ENCODE results near the gene TTC13. TPM values are rescaled to one million over a fixed set of nuclear protein-coding genes. Genes with fewer than 3 reads are reported as not detected.

TTC13 gene
- total RNA-seq, 1 donor: 15.1 TPM

DNA sequence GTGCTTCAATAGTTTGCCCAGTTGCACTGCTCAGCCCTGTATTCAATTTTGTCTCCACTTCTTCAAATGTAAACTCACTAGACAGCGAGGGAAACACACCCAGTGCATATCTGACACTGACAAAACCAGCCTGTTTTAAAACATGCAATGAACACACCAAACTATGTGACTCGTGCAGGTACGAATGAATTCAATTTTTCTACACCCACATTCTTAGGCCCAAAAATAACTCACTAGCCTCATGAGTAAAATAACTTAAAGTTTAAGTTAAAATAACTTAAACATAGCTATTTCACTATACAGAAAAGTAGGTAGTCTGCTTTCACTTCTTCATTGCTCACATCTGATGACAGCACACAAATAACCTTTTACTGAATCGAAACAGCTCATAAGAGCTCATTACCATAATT is 21.1 kb downstream of the TTC13 start:
- no peak for TF ChIP-seq CTCF (IDR thresholded peaks at IDR 0.05; ENCODE audit: insufficient read depth, low read length)
- DNase-seq (ENCODE audit: low read depth): no peak
- H3K4me3 ChIP-seq (ENCODE audit: low read depth, low read length): no peak overlapping the region

- no peak for TF ChIP-seq CTCF (IDR thresholded peaks at IDR 0.05; ENCODE audit: insufficient read depth, low read length)
- H3K4me3 ChIP-seq (ENCODE audit: low read depth, low read length): no peak overlapping the region
- no peak for DNase-seq (ENCODE audit: low read depth)
Observed at GRCh38 chr1:230950404-230950803, 28.3 kb downstream of the TTC13 start.

GRCh38 chr1:230948903-230949302 is 29.8 kb downstream of the TTC13 start:
- H3K4me3 ChIP-seq (ENCODE audit: low read depth, low read length): no peak overlapping the region
- DNase-seq (ENCODE audit: low read depth): no peak
- TF ChIP-seq CTCF (IDR thresholded peaks at IDR 0.05; ENCODE audit: insufficient read depth, low read length): no peak

DNA sequence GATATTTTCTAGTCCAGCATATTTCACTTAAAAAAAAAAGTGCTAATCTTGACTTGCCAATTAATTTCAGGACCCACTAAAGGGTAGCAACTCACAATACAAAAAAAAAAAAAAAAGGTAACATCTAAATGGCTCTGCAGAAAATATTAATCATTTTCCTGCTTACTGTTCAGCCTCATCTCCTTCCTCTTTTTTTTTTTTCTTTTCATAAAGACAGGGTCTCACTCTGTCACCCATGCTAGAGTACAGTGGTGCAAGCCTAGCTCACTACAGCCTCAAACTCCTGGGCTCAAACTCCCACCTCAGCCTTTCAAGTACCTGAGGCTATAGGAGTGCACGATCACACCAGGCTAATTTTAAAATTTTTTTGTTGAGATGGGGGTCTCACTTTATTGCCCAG is 30.4 kb downstream of the TTC13 start:
- no peak overlapping the region for H3K4me3 ChIP-seq (ENCODE audit: low read depth, low read length)
- no peak for DNase-seq (ENCODE audit: low read depth)
- TF ChIP-seq CTCF (IDR thresholded peaks at IDR 0.05; ENCODE audit: insufficient read depth, low read length): no peak

DNA sequence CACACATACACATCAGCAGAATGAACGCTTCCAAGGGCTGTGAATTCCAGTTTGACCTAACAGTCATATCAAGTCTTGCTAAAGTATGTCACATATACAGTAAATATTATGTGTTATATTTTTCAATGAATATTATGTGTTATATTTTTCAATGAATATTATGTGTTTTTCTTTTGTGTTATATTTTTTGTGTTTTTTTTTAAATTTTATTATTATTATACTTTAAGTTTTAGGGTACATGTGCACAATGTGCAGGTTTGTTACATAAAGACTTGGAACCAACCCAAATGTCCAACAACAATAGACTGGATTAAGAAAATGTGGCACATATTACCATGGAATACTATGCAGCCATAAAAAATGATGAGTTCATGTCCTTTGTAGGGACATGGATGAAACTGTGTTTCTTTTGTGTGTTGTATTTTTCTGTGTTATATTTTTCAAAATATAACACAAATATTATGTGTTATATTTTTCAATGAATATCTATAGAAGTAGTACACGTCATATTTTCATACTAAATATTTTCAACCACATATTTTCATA is 35.5 kb downstream of the TTC13 start:
- no peak for DNase-seq (ENCODE audit: low read depth)
- no peak overlapping the region for H3K4me3 ChIP-seq (ENCODE audit: low read depth, low read length)
- no peak for TF ChIP-seq CTCF (IDR thresholded peaks at IDR 0.05; ENCODE audit: insufficient read depth, low read length)

- DNase-seq (ENCODE audit: low read depth): peak; percentile 34
- TF ChIP-seq CTCF (IDR thresholded peaks at IDR 0.05; ENCODE audit: insufficient read depth, low read length): no peak
Observed at GRCh38 chr1:230940848-230941247, 37.8 kb downstream of the TTC13 start.

More at GRCh38 chr1:230940848-230941247, 37.8 kb downstream of the TTC13 start:
- no peak overlapping the region for H3K4me3 ChIP-seq (ENCODE audit: low read depth, low read length)
